H1 (cell line): Measurements from ENCODE around the gene HMCN1. TPM values are rescaled to one million over a fixed set of nuclear protein-coding genes. Genes with fewer than 3 reads are reported as not detected.

Source experiments
- CTCF ChIA-PET: fragments of 300-600 bp; sonication (Branson Sonifier 250); formaldehyde crosslinking; loops from one replicate; lab custom pipeline; 2021; ENCODE audit not compliant: partially characterized antibody; lab: Charles Lee
- POLR2A ChIA-PET: fragments of 300-600 bp; sonication (Branson Sonifier 250); formaldehyde crosslinking; loops from one replicate; lab custom pipeline; 2021; ENCODE audit warnings: inconsistent platforms; ENCODE audit not compliant: partially characterized antibody; lab: Charles Lee
- DNase-seq, 2 experiments: peaks; one replicate each; pipeline versions ENCODE4 v3.0.0 to v3.0.0-alpha.2; 2010 to 2022; ENCODE audit warnings: low spot score in 2 of 2, low read depth in 1 of 2, mixed read lengths in 1 of 2
- FAIRE-seq: peaks from 2 replicates; lab custom pipeline; 2011; peaks lifted over from hg19 to GRCh38; lab: Jason Lieb, UNC
- H2AFZ ChIP-seq: 2 replicates; pipeline ENCODE4 v1.8.1; 2012; ENCODE audit warnings: low read length, inconsistent platforms
- H2AK5ac ChIP-seq: 2 replicates; pipeline ENCODE4 v1.6.1; 2013; ENCODE audit warnings: low read depth, low read length
- H2BK120ac ChIP-seq: replicated peaks from 2 replicates; pipeline ENCODE3; 2013; ENCODE audit warnings: low read depth, low read length, inconsistent platforms
- H2BK12ac ChIP-seq: 2 replicates; pipeline ENCODE4 v1.6.1; 2013; ENCODE audit warnings: low read depth, low read length
- H2BK15ac ChIP-seq: 2 replicates; pipeline ENCODE4 v1.6.1; 2013; ENCODE audit warnings: low read length
- H2BK20ac ChIP-seq: 2 replicates; pipeline ENCODE4 v1.6.1; 2013; ENCODE audit warnings: low read length
- H2BK5ac ChIP-seq: 2 replicates; pipeline ENCODE4 v1.6.1; 2013; ENCODE audit warnings: low read depth, low read length
- H3K14ac ChIP-seq: 2 replicates; pipeline ENCODE4 v1.6.1; 2013; ENCODE audit warnings: inconsistent platforms; ENCODE audit not compliant: insufficient read length
- H3K18ac ChIP-seq: 2 replicates; pipeline ENCODE4 v1.6.1; 2013; ENCODE audit warnings: low read length; ENCODE audit errors: extremely low read depth
- H3K23ac ChIP-seq: 2 replicates; pipeline ENCODE4 v1.6.1; 2013; ENCODE audit warnings: inconsistent platforms; ENCODE audit not compliant: insufficient read length
- H3K23me2 ChIP-seq: 2 replicates; pipeline ENCODE4 v1.6.1; 2013; ENCODE audit warnings: low read depth, low read length
- H3K27ac ChIP-seq: 2 replicates; pipeline ENCODE4 v1.6.1; 2011; ENCODE audit warnings: low read depth, low read length, inconsistent platforms
- H3K27me3 ChIP-seq, 4 experiments: replicated peaks in 1 of 4; 1 replicate in 1 of 4; 2 replicates in 3 of 4; pipeline versions ENCODE4 v1.6.1 to v1.8.1; 2011 to 2013; ENCODE audit warnings: low read length in 3 of 4, mild to moderate bottlenecking in 3 of 4, inconsistent platforms in 2 of 4, mixed read lengths in 2 of 4, moderate library complexity in 1 of 4; ENCODE audit not compliant: control insufficient read depth in 3 of 4, insufficient read depth in 3 of 4; ENCODE audit errors: extremely low read depth in 1 of 4
- H3K36me3 ChIP-seq, 4 experiments: 2 replicates each; pipeline versions ENCODE4 v1.6.1 to v1.8.1; 2011 to 2013; ENCODE audit warnings: mild to moderate bottlenecking in 4 of 4, low read length in 3 of 4, moderate library complexity in 2 of 4, control low read depth in 1 of 4, inconsistent platforms in 1 of 4; ENCODE audit not compliant: insufficient read depth in 4 of 4, control insufficient read depth in 2 of 4
- H3K4ac ChIP-seq: replicated peaks from 2 replicates; pipeline ENCODE3; 2013; ENCODE audit warnings: low read length, low read depth, mixed read lengths, inconsistent platforms; ENCODE audit not compliant: insufficient read length
- H3K4me1 ChIP-seq, 4 experiments: replicated peaks in 1 of 4; 1 replicate in 1 of 4; 2 replicates in 3 of 4; pipeline versions ENCODE4 v1.6.1 to v1.8.1; 2011 to 2013; ENCODE audit warnings: low read length in 3 of 4, inconsistent platforms in 2 of 4, mixed read lengths in 1 of 4; ENCODE audit not compliant: insufficient read depth in 4 of 4, control insufficient read depth in 3 of 4
- H3K4me2 ChIP-seq, 2 experiments: 2 replicates each; pipeline versions ENCODE4 v1.6.1 to v1.8.1; 2011 to 2013; ENCODE audit warnings: low read depth in 2 of 2, low read length in 2 of 2, control low read depth in 1 of 2, inconsistent platforms in 1 of 2, mild to moderate bottlenecking in 1 of 2; ENCODE audit not compliant: insufficient read depth in 1 of 2
- H3K4me3 ChIP-seq, 4 experiments: fragments of 200-600, 300-600 bp in 1 of 4; sonication (generic), shearing (Covaris generic), sonication (Bioruptor Twin) in 1 of 4; 2 replicates each; pipeline versions ENCODE4 v1.5.1 to v1.8.1; 2011 to 2016; ENCODE audit warnings: low read length in 4 of 4, low read depth in 3 of 4, control low read depth in 2 of 4, inconsistent platforms in 2 of 4, mild to moderate bottlenecking in 2 of 4, mixed read lengths in 1 of 4, moderate library complexity in 1 of 4; ENCODE audit not compliant: insufficient read depth in 2 of 4; ENCODE audit errors: extremely low read depth in 1 of 4
- H3K56ac ChIP-seq: replicated peaks from 2 replicates; pipeline ENCODE3; 2013; ENCODE audit warnings: low read depth, mild to moderate bottlenecking, mixed read lengths, low read length, inconsistent platforms; ENCODE audit not compliant: insufficient read length
- H3K79me1 ChIP-seq: 2 replicates; pipeline ENCODE4 v1.6.1; 2013; ENCODE audit warnings: low read depth, low read length, control low read depth
- H3K79me2 ChIP-seq, 2 experiments: 2 replicates each; pipeline versions ENCODE4 v1.6.1 to v1.8.1; 2012 to 2013; ENCODE audit warnings: low read length in 2 of 2, mild to moderate bottlenecking in 2 of 2, inconsistent platforms in 1 of 2; ENCODE audit not compliant: insufficient read depth in 2 of 2, control insufficient read depth in 1 of 2
- H3K9ac ChIP-seq, 4 experiments: replicated peaks in 1 of 4; 1 replicate in 1 of 4; 2 replicates in 3 of 4; pipeline versions ENCODE4 v1.6.1 to v1.8.1; 2011 to 2013; ENCODE audit warnings: low read depth in 3 of 4, low read length in 3 of 4, control low read depth in 2 of 4, mild to moderate bottlenecking in 2 of 4, moderate library complexity in 2 of 4, inconsistent platforms in 1 of 4; ENCODE audit errors: extremely low read depth in 1 of 4
- H3K9me3 ChIP-seq, 2 experiments: 2 replicates each; pipeline versions ENCODE4 v1.6.1 to v1.8.1; 2012 to 2013; ENCODE audit warnings: mild to moderate bottlenecking in 2 of 2, moderate library complexity in 2 of 2, control low read depth in 1 of 2, inconsistent platforms in 1 of 2, low read depth in 1 of 2, low read length in 1 of 2, mixed read lengths in 1 of 2; ENCODE audit not compliant: insufficient read depth in 2 of 2
- H4K20me1 ChIP-seq, 2 experiments: replicated peaks in 1 of 2; 2 replicates each; pipeline versions ENCODE3 to v1.8.1; 2011 to 2013; ENCODE audit warnings: inconsistent platforms in 2 of 2, low read length in 2 of 2, mild to moderate bottlenecking in 1 of 2; ENCODE audit not compliant: insufficient read depth in 2 of 2, control insufficient read depth in 1 of 2
- H4K5ac ChIP-seq: 2 replicates; pipeline ENCODE4 v1.6.1; 2013; ENCODE audit warnings: low read length, low read depth, mixed read lengths, inconsistent platforms; ENCODE audit not compliant: insufficient read length
- H4K8ac ChIP-seq: 2 replicates; pipeline ENCODE4 v1.8.0; 2013; ENCODE audit warnings: mild to moderate bottlenecking, moderate library complexity, low read length, inconsistent platforms; ENCODE audit not compliant: insufficient read depth; ENCODE audit errors: extremely low read depth
- H4K91ac ChIP-seq: replicated peaks from 2 replicates; pipeline ENCODE3; 2013; ENCODE audit warnings: low read length, mixed read lengths, inconsistent platforms; ENCODE audit not compliant: insufficient read length
- CHD1 ChIP-seq: IDR thresholded peaks from 2 replicates; pipeline ENCODE4 v1.6.1; 2012; ENCODE audit warnings: low read depth, low read length, improper control_type of control experiment
- EZH2 ChIP-seq: fragments of 200-600 bp; sonication (generic); IDR thresholded peaks from 2 replicates; pipeline ENCODE4 v1.7.1; 2012; ENCODE audit warnings: low read depth, mild to moderate bottlenecking, moderate library complexity, low read length, inconsistent platforms; ENCODE audit not compliant: severe bottlenecking
- JUN ChIP-seq: IDR thresholded peaks from 2 replicates; pipeline ENCODE4 v1.6.1; 2011; ENCODE audit warnings: low read depth, mild to moderate bottlenecking, improper control_type of control experiment, low read length
- KDM4A ChIP-seq: IDR thresholded peaks from one replicate; pipeline ENCODE4 v1.7.1; 2012; ENCODE audit warnings: low read depth, mild to moderate bottlenecking, moderate library complexity, low read length, inconsistent platforms; ENCODE audit not compliant: severe bottlenecking
- RBBP5 ChIP-seq: IDR thresholded peaks from 2 replicates; pipeline ENCODE4 v1.7.1; 2012; ENCODE audit warnings: low read depth, mild to moderate bottlenecking, inconsistent platforms, low read length, moderate library complexity, borderline replicate concordance
- RFX5 ChIP-seq: IDR thresholded peaks from 2 replicates; pipeline ENCODE4 v1.6.1; 2011; ENCODE audit warnings: low read depth, low read length, improper control_type of control experiment, borderline replicate concordance
- RNF2 ChIP-seq: fragments of 200-900, 300-1000 bp; sonication (generic); IDR thresholded peaks from 2 replicates; pipeline ENCODE4 v1.7.1; 2016; ENCODE audit warnings: borderline replicate concordance, low read depth, mild to moderate bottlenecking, antibody characterized with exemption, low read length; ENCODE audit not compliant: poor library complexity, severe bottlenecking; ENCODE audit errors: missing control alignments
- SIN3A ChIP-seq, 2 experiments: IDR thresholded peaks in 1 of 2; conservative IDR thresholded peaks in 1 of 2; 2 replicates each; pipeline ENCODE4 v1.6.1; 2011 to 2012; ENCODE audit warnings: low read length in 2 of 2, improper control_type of control experiment in 1 of 2, low read depth in 1 of 2, mild to moderate bottlenecking in 1 of 2
- SIX5 ChIP-seq: IDR thresholded peaks from 2 replicates; pipeline ENCODE4 v1.6.1; 2011; ENCODE audit warnings: mild to moderate bottlenecking, low read depth, low read length
- SP1 ChIP-seq: IDR thresholded peaks from 2 replicates; pipeline ENCODE4 v1.6.1; 2011; ENCODE audit warnings: low read depth, low read length
- SRF ChIP-seq: IDR thresholded peaks from 2 replicates; pipeline ENCODE4 v1.6.1; 2011; ENCODE audit warnings: mild to moderate bottlenecking, low read depth, low read length, moderate library complexity
- SUZ12 ChIP-seq: fragments of 200-600 bp; sonication (generic); IDR thresholded peaks from 2 replicates; pipeline ENCODE4 v1.6.1; 2012; ENCODE audit warnings: mild to moderate bottlenecking, inconsistent platforms, low read length, moderate library complexity, mixed read lengths
- TCF12 ChIP-seq: IDR thresholded peaks from 2 replicates; pipeline ENCODE4 v1.6.1; 2011; ENCODE audit warnings: low read depth, mild to moderate bottlenecking, low read length
- WGBS, 2 experiments: shearing (Covaris generic) in 1 of 2; methylation state at CpG; one replicate each; pipeline versions ENCODE4 v1.1.6 to v1.1.7; 2013 to 2015; ENCODE audit warnings: low lambda C conversion rate in 2 of 2, mixed read lengths in 2 of 2, inconsistent platforms in 1 of 2, low coverage in 1 of 2, missing lambda C conversion rate in 1 of 2; ENCODE audit not compliant: insufficient replicate concordance in 2 of 2, insufficient coverage in 1 of 2, insufficient read length in 1 of 2; ENCODE audit errors: extremely low coverage in 1 of 2, missing lambda C conversion rate in 1 of 2; 5-methylcytosine and 5-hydroxymethylcytosine counted together
- polyA plus RNA-seq, 7 experiments: library from polyadenylated mRNA; depleted of rRNA in 3 of 7; stranded (reverse) in 5 of 7; unstranded in 2 of 7; fragments of >200 nt in 5 of 7; fragments of 200-250 nt in 2 of 7; gene quantifications; 1 replicate in 5 of 7; 2 replicates in 1 of 7; 4 replicates in 1 of 7; pipeline versions ENCODE4 v1.2.1 to v1.2.3, GENCODE V29; 2011 to 2013; ENCODE audit warnings: missing spikeins in 2 of 7, mixed read lengths in 2 of 7
- total RNA-seq: library from RNA; stranded (reverse); fragmentation: NEBNext Ultra II Directional; extraction: Animal tissue kit (Norgen Biotek cat#: 25700); gene quantifications from 2 replicates; pipeline ENCODE4 v1.2.1, GENCODE V29; 2021

Gene HMCN1
- total and polyA plus RNA-seq, 2 of the 8 experiments (the other 6 are each of a cell fraction or from before 2014, with no cell fraction given): 13.8 to 14.6 TPM

- H2BK12ac ChIP-seq: no peak overlapping the region
- no peaks in the 10 kb centered on the region for H3K79me1 ChIP-seq
- H3K4ac ChIP-seq: no peak overlapping the region
- no peaks in the 10 kb centered on the region for H3K9me3 ChIP-seq
- no peaks in the 10 kb centered on the region for H3K36me3 ChIP-seq
- ChIA-PET CTCF (interaction anchor here (1.0 kb wide), 1 partner anchor 922 kb away, joined by 3 read pairs; no protein-coding TSS in a partner anchor), POLR2A (no interaction called here)
- H4K20me1 ChIP-seq: no peaks in the 10 kb centered on the region
- H2BK15ac ChIP-seq: no peak overlapping the region
- H4K91ac ChIP-seq: no peak overlapping the region
- H3K56ac ChIP-seq: no peak overlapping the region
- no peaks in the 10 kb centered on the region for H3K4me1 ChIP-seq
- no peak overlapping the region for H3K4me3 ChIP-seq
- H3K14ac ChIP-seq: no peak overlapping the region
- H3K9ac ChIP-seq: peak overlapping the region in 1 of 4 experiments; percentile 34; a peak in 1 of 7 replicates
- H2AFZ ChIP-seq: no peak overlapping the region
- no peak overlapping the region for H3K27ac ChIP-seq
- H4K8ac ChIP-seq: no peak overlapping the region
- H2BK120ac ChIP-seq: no peak overlapping the region
- no peak overlapping the region for H3K18ac ChIP-seq
- TF ChIP-seq JUN (no peak), KDM4A (no peak), SIX5 (no peak), RFX5 (no peak), SIN3A (conservative IDR thresholded peaks at IDR 0.05 in 1 of 2, IDR thresholded peaks at IDR 0.05 in 1 of 2; ENCODE audit: low read depth in 1 of 2, low read length in 2 of 2) (no peak), RNF2 (no peak), SUZ12 (no peak), RBBP5 (no peak), EZH2 (no peak), TCF12 (no peak), SRF (no peak), SP1 (no peak), CHD1 (no peak)
- no peak overlapping the region for H2BK5ac ChIP-seq
- no peak overlapping the region for H2BK20ac ChIP-seq
- no peak overlapping the region for H3K4me2 ChIP-seq
- DNase-seq (no peak), FAIRE-seq (no peak)
- no peak overlapping the region for H4K5ac ChIP-seq
- no peaks in the 10 kb centered on the region for H3K27me3 ChIP-seq
- H2AK5ac ChIP-seq: no peak overlapping the region
- H3K79me2 ChIP-seq: no peaks in the 10 kb centered on the region
- 95% methylated on average over 1 of the region's 1 CpG; no CpG with 5 or more reads in 1 of the 2 experiments for WGBS, 2 experiments
- H3K23me2 ChIP-seq: no peaks in the 10 kb centered on the region
- no peak overlapping the region for H3K23ac ChIP-seq
Observed at GRCh38 chr1:186240436-186240835, 506.2 kb downstream of the HMCN1 start.
